NAMALWA (cell line): ENCODE data around the gene MPHOSPH10.
"Not testable (repeated sequence)": the region's sequence is repeated elsewhere in the genome, so short reads cannot be mapped to it uniquely, and the experiment has no call there.

Source experiments
- DNase-seq: peaks from one replicate; pipeline ENCODE4 v3.0.0-alpha.2; 2015; ENCODE audit warnings: low spot score

Gene MPHOSPH10

DNA sequence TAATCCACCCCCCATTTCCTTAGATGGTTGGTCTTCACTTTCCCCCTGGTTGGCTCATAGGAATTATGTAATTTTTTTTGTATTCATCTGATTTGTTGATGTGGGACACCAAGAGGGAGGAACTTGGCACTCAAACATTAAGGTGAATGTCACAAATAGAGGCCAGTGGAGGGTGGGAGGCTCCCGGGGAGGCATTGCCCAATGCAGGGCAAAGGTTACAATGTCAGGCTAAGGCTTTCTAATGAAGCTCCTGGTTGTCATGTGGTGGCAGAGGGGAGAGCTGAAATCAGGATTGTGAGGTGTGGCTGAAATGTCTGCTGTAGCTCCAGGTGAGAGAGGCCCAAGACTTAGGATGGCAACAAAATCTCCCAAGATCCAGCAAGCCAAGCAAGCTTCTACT, 42.7 kb downstream of the MPHOSPH10 start:
- no peak for DNase-seq

DNA sequence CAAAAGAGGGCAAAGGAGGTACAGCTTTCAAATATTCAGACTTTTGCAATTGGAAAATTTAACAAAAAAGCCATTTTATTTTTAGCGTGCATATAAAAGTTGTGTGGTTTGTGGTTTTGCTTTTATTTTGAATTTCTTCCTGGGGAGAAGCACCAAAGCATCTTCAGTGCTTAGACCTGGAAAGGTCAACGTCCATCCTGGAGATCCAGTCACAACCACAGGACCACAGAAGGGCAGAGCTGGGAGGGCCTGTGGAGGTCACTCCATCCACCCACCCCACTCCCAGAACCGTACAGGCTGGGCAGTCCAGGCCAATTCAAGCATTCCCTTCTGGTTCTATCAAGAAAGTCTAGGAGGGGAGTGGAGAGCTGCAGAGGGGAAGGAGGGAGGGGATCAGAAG, 43.8 kb downstream of the MPHOSPH10 start:
- DNase-seq = no peak

DNA sequence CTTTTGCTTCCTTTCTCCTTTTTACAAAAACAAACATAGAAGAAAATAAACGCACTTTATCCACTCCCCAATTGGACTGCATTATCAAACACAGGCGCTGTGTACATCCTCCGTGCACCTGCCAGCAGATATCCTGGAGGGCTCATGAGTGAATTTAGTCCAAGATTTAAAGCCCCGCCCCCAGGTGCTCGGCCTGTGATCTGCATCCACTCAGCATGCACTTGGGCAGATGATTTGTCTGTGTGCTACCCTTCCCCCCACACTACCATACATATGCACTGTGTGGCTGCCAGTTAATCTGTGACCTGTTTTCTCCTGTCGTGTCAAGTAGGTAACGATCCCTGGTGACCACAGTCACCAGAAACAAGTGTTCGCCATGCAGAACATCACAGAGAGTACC, 48.4 kb downstream of the MPHOSPH10 start:
- not testable (repeated sequence) for DNase-seq

DNA sequence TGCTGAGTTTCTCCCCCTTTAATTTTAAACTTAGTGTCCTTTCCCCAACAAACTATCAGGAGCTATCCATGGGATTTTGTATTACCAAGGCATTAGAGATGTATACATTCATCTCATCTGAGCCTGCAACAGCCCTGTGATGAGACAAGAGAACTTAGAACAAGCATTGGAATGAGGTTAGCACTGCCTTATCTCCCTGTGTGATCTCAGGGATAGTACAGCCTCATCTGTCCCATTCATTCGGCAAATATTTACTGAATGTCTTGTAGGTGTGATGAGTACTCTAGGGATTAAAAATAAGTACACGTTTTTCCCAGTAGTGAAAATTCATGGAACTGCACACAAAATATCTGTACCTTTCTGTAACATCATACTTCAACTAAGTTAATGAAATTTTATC, 50.9 kb downstream of the MPHOSPH10 start:
- no peak for DNase-seq

DNA sequence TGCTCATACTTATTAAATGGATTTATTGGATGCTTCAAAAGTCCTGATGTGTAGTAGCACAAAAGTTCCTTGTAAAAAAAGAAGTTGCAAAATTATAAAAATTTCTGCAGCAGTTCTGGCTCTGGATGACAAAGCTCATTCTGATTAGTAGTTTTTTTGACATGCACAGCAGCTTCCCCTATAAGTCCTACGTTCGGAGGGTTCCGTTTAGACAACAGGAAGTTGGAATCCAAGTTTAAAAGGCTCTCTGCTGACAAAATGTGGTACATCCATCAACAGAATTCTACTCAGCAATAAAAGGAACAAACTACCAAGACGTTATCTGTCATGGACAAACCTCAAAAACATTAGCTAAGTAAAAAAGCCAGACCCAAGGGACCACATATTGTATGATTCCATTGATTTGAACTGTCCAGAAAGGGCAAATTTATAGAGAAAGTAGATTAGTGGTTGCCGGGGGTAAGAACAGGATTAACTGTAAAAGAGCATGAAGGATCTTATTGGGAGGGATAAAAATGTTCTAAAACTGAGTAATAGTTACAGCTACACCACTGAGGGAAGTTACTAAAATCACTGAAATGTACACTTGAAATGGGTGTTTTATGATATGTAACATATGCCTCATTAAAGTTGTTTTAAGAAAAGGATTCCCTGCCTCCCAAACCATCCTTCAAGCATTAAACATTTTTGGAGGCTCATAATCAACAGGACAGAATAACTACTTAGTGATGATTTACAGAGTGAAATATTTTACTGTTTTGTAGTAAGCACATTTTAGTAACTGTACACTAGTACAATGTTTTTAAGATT, 53.1 kb downstream of the MPHOSPH10 start:
- DNase-seq = not testable (repeated sequence)

DNA sequence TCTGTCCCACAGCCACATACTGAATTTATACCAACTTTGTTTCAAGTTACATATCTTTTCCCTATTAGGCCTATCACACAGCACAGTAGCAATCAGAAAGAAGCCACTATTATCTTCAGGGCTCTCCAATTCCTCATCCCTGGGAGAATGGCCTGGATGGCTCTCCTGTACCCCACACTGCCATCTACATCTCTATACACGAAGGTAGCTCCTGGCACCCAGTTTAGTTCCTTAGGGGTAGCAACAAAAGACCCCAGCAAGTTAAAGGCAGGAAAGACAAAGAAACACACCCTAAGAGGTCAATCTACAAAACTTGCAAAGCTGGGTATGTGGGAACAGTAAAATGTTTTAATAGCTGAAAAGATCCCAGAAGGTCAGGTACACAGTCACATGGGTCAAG, 56.5 kb downstream of the MPHOSPH10 start:
- no peak for DNase-seq

DNA sequence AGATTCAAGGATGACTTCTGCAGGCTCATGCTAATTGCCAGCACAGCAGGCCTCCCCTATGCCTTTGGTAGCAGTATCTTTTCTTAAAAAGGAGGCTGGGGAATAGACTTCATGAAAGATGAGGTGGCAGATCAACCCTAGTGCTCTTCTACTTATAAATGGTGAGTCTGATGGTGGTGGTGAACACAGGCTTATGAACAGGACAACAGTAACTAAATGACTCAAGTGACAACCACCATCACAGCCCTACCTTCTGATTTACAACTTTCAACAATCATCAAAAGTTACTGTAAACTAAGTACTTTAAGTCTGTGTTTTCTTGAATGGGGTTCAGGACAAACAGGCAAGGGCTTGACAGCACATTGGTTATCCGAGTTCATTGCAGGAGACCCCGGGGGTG, 57.2 kb downstream of the MPHOSPH10 start:
- DNase-seq = no peak

DNA sequence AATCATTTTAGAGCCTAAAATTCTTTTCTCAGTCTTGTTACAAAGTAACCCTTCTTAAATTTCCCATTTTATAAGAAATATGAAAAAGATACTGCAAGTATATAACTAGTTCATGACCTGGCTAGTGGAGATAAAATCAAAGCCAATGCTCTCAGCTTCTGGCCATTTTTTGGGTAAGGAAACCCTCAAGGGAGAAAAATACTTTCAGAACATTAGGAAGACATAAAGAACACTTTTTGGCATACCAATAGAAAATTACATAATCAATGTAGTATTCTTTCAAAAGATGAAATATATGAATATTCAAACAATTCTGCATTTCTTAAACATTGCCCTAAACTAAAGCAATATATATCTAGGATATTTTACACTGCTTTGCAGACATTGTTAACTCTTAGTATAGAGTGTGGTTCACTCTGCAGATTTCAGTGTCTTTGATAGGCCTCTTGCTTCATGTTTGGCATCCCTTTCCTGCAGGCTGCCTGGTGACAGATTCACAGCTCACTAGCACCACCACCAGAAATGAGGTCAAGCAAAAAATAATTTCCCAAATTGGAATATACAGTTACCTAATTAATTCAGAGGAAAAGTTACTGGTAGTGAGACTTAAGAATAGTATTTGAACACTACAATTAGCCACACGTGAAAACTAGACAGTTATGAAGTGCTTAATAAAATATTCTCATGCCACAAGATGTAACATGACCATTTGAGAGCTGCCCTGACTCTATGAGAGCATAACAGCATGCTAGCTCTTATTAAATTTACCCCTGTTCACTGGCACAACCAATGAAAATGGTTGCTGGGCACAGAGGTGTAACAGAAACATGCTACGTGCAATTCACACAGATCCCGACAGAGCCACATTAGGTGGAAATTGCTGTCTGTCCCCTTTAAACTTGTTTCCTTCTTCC, 60.5 kb downstream of the MPHOSPH10 start:
- DNase-seq = peak; percentile 35

DNA sequence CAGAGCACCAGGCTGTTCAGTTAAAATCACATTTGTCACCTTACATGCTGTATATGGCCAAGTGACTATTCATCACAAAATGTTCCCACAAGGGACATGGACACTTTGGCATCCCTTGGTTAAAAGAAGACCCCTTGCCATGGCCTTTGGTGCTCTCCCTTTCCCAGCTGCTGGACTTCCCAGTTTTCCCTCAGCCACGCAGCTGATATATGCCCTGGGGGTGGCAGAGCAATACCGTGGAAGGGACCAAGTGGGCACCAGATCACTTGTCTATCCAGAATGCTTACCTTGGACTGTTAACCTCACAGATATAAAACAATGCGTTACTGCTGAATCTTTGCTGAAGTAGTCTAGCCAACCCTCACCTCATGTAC, 61.1 kb downstream of the MPHOSPH10 start:
- no peak for DNase-seq
